PC-3 (cell line): ENCODE results near the gene MSH4.
"Not testable (repeated sequence)": the region's sequence is repeated elsewhere in the genome, so short reads cannot be mapped to it uniquely, and the experiment has no call there.

Experiments
- CTCF ChIP-seq: fragments of 300-600 bp; sonication (generic); conservative IDR thresholded peaks from 2 replicates; pipeline ENCODE4 v1.5.1; 2017; ENCODE audit warnings: antibody characterized with exemption, low read depth, mild to moderate bottlenecking, low read length
- EZH2phosphoT487 ChIP-seq: fragments of 300-600 bp; sonication (generic); IDR thresholded peaks from 2 replicates; pipeline ENCODE4 v1.6.1; 2018; ENCODE audit warnings: mild to moderate bottlenecking, antibody characterized with exemption, low read length, borderline replicate concordance

DNA sequence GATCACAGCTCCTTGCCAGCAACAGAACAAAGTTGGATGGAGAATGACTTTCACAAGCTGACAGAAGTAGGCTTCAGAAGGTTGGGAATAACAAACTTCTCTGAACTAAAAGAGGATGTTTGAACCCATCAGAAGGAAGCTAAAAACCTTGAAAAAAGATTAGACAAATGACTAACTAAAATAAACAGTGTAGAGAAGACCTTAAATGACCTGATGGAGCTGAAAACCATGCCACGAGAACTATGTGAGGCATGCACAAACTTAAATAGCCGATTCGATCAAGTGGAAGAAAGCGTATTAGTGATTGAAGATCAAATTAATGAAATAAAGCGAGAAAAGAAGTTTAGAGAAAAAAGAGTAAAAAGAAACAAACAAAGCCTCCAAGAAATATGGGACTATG lies 18.0 kb upstream of the MSH4 start:
- not testable (repeated sequence) for TF ChIP-seq EZH2phosphoT487, CTCF
